Measurements from ENCODE around the gene SLC30A3. TPM values are rescaled to one million over a fixed set of nuclear protein-coding genes. Genes with fewer than 3 reads are reported as not detected.

The SLC30A3 gene
- total and polyA plus RNA-seq, 10 of the 15 experiments (the other 5 are each of a cell fraction or from before 2014, with no cell fraction given), result 0.23 TPM; not detected in 9

DNA sequence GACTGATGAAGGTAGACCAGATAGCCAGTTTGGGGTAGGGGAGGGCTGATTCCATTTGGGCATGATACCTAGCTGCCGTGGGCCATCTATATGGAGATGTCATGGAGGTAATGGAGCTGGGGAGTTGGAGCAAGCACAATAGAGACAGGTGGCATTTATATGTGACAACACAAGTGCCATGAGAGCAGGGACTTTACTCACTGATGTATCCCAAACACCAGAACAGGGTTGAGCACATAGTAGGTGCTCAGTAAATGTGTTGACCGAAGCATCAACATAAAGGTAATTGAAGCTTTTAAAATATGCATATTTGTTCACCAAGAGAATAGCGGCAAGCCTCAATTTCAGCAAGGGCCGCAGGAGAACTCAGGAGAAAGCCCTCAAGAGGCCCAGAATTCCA is 15.0 kb downstream of the SLC30A3 start:
- Histone ChIP-seq H3K9me3 (replicated peaks; ENCODE audit: control insufficient read depth, insufficient read depth, low read length) (no peaks in the 10 kb centered on the region), H3K4me2 (ENCODE audit: control insufficient read depth, insufficient read depth) (no peak overlapping the region), H3K27ac (ENCODE audit: control insufficient read depth, insufficient read depth) (no peak overlapping the region), H3K79me2 (ENCODE audit: control insufficient read depth, insufficient read depth, low read length) (no peaks in the 10 kb centered on the region), H3K27me3 (replicated peaks in 1 of 2; ENCODE audit: control insufficient read depth in 2 of 2, insufficient read depth in 2 of 2, low read length in 1 of 2) (peaks cover 1 to 2% of the 10 kb centered on the region in 2 experiments; a peak in 2 of 4 replicates), H3K9ac (ENCODE audit: control insufficient read depth, insufficient read depth, low read length) (no peak overlapping the region), H2AFZ (ENCODE audit: control insufficient read depth, low read depth, low read length) (no peak overlapping the region), H3K4me3 (no peak overlapping the region), H3K4me1 (ENCODE audit: control insufficient read depth, insufficient read depth, low read length) (no peaks in the 10 kb centered on the region), H4K20me1 (ENCODE audit: control insufficient read depth, insufficient read depth) (no peaks in the 10 kb centered on the region), H3K36me3 (ENCODE audit: control insufficient read depth in 2 of 2, insufficient read depth in 2 of 2, low read length in 1 of 2) (peaks cover 10 to 13% of the 10 kb centered on the region in 2 experiments)
- DNase-seq (ENCODE audit: low read depth, low spot score) (no peak), ATAC-seq (no peak), FAIRE-seq (no peak)
- WGBS (ENCODE audit: insufficient coverage, insufficient replicate concordance, low lambda C conversion rate, missing lambda C conversion rate), result 67% methylated on average over 4 of the region's 4 CpGs
- ChIA-PET POLR2A (no interaction called here), SMC1A (ENCODE audit: uncharacterized antibody, unreplicated experiment) (interaction anchor here (2.6 kb wide), 1 partner anchor 32 kb away, joined by 12 read pairs; no protein-coding TSS in a partner anchor), RAD21 (ENCODE audit: unreplicated experiment) (no interaction called here), CTCF (interaction anchor here (1.0 to 5.0 kb wide), 3 partner anchors 33 to 55 kb away, joined by 3 to 58 read pairs (median 5); partner anchors contain the start of gene TRIM54)
- in situ Hi-C loops (cut with MboI) (no loop called here), intact Hi-C loops (cut with micrococcal nuclease; ENCODE audit: unreplicated experiment) (no loop called here)
- BruUV-seq (replicated peaks), result no TSS peak
- no peak for TF ChIP-seq HDGF (IDR thresholded peaks at IDR 0.05)
- no peak for TF ChIP-seq CREM (IDR thresholded peaks at IDR 0.05; ENCODE audit: low read depth)
- TF ChIP-seq, protein P1, sequence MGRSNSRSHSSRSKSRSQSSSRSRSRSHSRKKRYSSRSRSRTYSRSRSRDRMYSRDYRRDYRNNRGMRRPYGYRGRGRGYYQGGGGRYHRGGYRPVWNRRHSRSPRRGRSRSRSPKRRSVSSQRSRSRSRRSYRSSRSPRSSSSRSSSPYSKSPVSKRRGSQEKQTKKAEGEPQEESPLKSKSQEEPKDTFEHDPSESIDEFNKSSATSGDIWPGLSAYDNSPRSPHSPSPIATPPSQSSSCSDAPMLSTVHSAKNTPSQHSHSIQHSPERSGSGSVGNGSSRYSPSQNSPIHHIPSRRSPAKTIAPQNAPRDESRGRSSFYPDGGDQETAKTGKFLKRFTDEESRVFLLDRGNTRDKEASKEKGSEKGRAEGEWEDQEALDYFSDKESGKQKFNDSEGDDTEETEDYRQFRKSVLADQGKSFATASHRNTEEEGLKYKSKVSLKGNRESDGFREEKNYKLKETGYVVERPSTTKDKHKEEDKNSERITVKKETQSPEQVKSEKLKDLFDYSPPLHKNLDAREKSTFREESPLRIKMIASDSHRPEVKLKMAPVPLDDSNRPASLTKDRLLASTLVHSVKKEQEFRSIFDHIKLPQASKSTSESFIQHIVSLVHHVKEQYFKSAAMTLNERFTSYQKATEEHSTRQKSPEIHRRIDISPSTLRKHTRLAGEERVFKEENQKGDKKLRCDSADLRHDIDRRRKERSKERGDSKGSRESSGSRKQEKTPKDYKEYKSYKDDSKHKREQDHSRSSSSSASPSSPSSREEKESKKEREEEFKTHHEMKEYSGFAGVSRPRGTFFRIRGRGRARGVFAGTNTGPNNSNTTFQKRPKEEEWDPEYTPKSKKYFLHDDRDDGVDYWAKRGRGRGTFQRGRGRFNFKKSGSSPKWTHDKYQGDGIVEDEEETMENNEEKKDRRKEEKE (IDR thresholded peaks at IDR 0.05), result no peak
- no peak for TF ChIP-seq PML (IDR thresholded peaks at IDR 0.05; ENCODE audit: low read length)
- TF ChIP-seq CREB1 (IDR thresholded peaks at IDR 0.05; ENCODE audit: low read depth), result no peak
- TF ChIP-seq, protein P2, sequence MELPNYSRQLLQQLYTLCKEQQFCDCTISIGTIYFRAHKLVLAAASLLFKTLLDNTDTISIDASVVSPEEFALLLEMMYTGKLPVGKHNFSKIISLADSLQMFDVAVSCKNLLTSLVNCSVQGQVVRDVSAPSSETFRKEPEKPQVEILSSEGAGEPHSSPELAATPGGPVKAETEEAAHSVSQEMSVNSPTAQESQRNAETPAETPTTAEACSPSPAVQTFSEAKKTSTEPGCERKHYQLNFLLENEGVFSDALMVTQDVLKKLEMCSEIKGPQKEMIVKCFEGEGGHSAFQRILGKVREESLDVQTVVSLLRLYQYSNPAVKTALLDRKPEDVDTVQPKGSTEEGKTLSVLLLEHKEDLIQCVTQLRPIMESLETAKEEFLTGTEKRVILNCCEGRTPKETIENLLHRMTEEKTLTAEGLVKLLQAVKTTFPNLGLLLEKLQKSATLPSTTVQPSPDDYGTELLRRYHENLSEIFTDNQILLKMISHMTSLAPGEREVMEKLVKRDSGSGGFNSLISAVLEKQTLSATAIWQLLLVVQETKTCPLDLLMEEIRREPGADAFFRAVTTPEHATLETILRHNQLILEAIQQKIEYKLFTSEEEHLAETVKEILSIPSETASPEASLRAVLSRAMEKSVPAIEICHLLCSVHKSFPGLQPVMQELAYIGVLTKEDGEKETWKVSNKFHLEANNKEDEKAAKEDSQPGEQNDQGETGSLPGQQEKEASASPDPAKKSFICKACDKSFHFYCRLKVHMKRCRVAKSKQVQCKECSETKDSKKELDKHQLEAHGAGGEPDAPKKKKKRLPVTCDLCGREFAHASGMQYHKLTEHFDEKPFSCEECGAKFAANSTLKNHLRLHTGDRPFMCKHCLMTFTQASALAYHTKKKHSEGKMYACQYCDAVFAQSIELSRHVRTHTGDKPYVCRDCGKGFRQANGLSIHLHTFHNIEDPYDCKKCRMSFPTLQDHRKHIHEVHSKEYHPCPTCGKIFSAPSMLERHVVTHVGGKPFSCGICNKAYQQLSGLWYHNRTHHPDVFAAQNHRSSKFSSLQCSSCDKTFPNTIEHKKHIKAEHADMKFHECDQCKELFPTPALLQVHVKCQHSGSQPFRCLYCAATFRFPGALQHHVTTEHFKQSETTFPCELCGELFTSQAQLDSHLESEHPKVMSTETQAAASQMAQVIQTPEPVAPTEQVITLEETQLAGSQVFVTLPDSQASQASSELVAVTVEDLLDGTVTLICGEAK (IDR thresholded peaks at IDR 0.05; ENCODE audit: borderline replicate concordance), result no peak
- TF ChIP-seq CBX3 (IDR thresholded peaks at IDR 0.05; ENCODE audit: borderline replicate concordance, low read depth), result no peak

All from GM12878 (cell line).